NCI-H446 (cell line): ENCODE measurements around the gene C2CD2L.
"Not testable (repeated sequence)": the region's sequence is repeated elsewhere in the genome, so short reads cannot be mapped to it uniquely, and the experiment has no call there.

Experiments used
- DNase-seq, 2 experiments: peaks; one replicate each; lab custom pipeline; 2025; lab: John Stamatoyannopoulos, UW

Gene C2CD2L

DNA sequence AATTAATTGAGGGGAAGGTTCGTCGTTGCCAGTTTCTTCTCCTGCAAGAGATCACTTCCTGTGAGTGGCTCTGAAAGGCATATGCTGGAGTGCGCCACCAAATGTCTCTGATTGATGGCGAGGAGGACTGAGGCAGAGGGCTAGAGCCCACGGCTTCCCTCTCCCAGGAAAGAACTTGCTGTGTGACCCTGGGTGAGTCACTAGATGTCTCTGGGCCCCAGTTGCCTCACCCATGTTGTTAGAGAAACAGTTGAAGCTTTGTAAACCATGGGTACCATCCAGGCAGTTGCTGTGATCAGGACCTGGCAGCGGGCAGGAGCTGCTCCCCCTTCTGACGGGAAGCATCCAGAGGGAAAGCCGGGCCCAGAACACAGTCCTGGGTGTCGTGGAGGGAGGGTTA lies 44.9 kb downstream of the C2CD2L start:
- DNase-seq, result no peak

GRCh38 chr11:119152604-119153003 lies 45.5 kb downstream of the C2CD2L start:
- no peak for DNase-seq

GRCh38 chr11:119153049-119153818 lies 46.1 kb downstream of the C2CD2L start:
- no peak for DNase-seq

DNA sequence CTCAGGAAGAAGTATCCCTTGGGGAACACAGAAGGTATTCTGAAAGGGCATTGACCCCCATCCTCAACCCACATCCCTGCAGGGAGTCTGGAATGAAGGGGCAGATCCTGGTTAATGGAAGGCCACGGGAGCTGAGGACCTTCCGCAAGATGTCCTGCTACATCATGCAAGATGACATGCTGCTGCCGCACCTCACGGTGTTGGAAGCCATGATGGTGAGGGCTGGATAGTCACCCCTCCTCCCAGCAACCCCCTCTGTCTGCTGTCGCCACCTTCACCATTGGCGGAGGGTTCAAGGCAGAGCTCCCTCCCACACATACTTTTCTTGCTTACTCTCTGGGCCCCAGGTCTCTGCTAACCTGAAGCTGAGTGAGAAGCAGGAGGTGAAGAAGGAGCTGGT lies 47.0 kb downstream of the C2CD2L start:
- no peak for DNase-seq

- DNase-seq, result no peak
These were observed 48.8 kb downstream of the C2CD2L start for GRCh38 chr11:119155733-119156492.

DNA sequence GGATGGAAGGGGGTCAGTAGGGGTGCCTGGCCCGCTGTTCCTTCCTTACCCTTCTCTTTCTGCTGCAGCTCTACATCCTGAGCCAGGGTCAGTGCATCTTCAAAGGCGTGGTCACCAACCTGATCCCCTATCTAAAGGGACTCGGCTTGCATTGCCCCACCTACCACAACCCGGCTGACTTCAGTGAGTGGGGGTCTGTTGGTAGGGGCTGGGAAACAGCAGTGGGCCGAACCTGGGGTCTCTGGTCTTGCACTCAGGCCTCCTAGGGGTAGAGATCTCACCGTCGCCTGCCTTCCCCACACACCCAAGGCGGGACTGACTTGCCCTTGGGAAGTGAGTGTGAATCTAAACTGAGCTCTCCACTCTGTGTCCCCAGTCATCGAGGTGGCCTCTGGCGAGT lies 49.4 kb downstream of the C2CD2L start:
- DNase-seq, result no peak

- DNase-seq, result no peak
These were observed 49.9 kb downstream of the C2CD2L start for GRCh38 chr11:119157063-119157462.

DNA sequence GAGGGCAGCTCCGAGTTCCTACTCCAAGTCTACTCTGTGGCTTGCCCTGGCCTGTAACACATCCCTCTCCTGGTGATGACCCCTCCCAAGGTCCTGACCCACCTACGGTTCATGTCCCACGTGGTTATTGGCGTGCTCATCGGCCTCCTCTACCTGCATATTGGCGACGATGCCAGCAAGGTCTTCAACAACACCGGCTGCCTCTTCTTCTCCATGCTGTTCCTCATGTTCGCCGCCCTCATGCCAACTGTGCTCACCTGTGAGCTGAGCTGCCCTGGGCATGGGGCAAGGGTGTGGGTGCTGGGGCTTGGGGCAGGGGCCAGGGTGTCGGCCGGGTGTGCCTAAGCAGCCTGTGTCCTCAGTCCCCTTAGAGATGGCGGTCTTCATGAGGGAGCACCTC lies 51.3 kb downstream of the C2CD2L start:
- DNase-seq, result no peak

DNA sequence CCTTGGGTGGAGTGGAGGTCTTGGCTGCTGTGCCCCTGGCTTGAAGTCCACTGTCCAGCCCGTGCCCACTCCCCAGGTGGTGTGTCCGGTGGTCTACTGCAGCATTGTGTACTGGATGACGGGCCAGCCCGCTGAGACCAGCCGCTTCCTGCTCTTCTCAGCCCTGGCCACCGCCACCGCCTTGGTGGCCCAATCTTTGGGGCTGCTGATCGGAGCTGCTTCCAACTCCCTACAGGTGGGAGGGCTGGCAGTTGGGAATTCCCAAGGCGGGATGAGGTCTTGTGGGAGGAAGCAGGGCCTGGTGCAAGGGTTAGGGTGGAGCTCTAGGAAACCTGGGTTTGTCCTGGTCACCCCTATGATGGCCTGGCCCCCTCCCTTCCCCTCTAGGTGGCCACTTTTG lies 53.0 kb downstream of the C2CD2L start:
- no peak for DNase-seq

- no peak for DNase-seq
These were observed 54.7 kb downstream of the C2CD2L start for GRCh38 chr11:119161871-119162270.

DNA sequence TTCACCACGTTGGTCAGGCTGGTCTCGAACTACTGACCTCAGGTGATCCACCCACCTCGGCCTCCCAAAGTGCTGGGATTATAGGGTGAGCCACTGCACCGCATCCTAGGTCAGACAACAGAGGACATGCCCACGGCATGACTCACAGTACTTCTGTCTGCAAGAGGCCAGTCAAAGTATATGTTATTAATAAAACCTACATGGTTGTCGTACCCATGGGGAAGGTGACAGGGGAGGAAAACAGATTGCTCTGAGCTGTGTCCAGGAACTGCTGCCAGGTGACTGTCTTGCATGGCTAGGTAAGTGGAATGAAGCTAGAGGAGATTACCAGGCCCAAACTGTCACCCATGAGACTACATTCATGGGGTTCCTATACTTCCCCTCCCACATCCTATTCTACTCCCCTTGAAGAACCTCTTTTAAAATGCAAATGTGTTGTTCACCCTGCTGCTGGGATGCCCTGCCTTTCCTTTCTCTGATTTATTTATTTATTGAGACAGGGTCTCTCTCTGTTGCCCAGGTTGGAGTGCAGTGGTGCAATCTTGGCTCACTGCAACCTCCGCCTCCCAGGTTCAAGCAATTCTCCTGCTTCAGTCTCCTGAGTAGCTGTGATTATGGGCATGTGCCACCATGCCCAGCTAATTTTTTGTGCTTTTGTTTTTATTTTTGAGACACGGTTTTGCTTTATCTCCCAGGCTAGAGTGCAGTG lies 59.4 kb downstream of the C2CD2L start:
- no peak for DNase-seq

DNA sequence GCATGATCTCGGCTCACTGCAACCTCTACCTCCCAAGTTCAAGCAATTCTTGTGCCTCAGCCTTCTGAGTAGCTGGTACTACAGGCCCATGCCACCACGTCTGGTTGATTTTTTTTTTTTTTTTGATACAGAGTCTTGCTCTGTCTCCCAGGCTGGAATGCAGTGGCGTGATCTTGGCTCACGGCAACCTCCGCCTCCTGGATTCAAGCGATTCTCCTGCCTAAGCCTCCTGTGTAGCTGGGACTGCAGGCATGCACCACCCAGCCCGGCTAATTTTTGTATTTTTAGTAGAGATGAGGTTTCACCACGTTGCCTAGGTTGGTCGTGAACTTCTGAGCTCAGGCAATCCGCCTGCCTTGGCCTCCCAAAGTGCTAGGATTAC lies 59.9 kb downstream of the C2CD2L start:
- not testable (repeated sequence) for DNase-seq

GRCh38 chr11:119167933-119168332 lies 60.8 kb downstream of the C2CD2L start:
- no peak for DNase-seq
